ENCODE results near the gene FAU.
"Not testable (repeated sequence)": the region's sequence is repeated elsewhere in the genome, so short reads cannot be mapped to it uniquely, and the experiment has no call there.

Gene FAU

DNA sequence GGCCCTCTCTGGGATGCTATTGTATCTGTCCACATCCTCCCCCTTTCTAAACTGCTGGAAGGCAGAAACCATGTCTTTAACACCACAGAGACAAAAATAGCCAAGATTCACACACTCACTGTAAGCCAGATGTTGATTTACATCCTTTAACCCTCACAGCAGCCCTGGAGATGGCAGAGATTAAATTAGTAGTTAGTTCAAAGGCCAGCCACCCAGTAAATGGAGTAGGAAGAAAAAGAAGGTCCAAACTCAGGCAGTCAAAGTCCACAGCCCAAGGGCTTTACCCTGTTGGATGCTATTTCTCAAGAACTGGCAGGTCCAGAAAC lies 2.3 kb downstream of the FAU start:
- TF ChIP-seq, protein P1, sequence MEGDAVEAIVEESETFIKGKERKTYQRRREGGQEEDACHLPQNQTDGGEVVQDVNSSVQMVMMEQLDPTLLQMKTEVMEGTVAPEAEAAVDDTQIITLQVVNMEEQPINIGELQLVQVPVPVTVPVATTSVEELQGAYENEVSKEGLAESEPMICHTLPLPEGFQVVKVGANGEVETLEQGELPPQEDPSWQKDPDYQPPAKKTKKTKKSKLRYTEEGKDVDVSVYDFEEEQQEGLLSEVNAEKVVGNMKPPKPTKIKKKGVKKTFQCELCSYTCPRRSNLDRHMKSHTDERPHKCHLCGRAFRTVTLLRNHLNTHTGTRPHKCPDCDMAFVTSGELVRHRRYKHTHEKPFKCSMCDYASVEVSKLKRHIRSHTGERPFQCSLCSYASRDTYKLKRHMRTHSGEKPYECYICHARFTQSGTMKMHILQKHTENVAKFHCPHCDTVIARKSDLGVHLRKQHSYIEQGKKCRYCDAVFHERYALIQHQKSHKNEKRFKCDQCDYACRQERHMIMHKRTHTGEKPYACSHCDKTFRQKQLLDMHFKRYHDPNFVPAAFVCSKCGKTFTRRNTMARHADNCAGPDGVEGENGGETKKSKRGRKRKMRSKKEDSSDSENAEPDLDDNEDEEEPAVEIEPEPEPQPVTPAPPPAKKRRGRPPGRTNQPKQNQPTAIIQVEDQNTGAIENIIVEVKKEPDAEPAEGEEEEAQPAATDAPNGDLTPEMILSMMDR (IDR thresholded peaks at IDR 0.05; ENCODE audit: low read depth, low read length): no peak
- Histone ChIP-seq H3K9me3 (ENCODE audit: severe bottlenecking) (no peaks in the 10 kb centered on the region), H3K4me3 (ENCODE audit: low read depth, low read length) (no peak overlapping the region), H3K27me3 (ENCODE audit: insufficient read depth, low read depth, severe bottlenecking) (no peaks in the 10 kb centered on the region), H3K27ac (no peak overlapping the region), H3K36me3 (peaks cover 70% of the 10 kb centered on the region)
- no peak for DNase-seq

GRCh38 chr11:65118891-65119669 lies 2.9 kb downstream of the FAU start:
- H3K27me3 ChIP-seq (ENCODE audit: insufficient read depth, low read depth, severe bottlenecking); DNase-seq; H3K9me3 ChIP-seq (ENCODE audit: severe bottlenecking); H3K27ac ChIP-seq; H3K4me3 ChIP-seq (ENCODE audit: low read depth, low read length): not testable (repeated sequence)
- peaks cover 65% of the 10 kb centered on the region for H3K36me3 ChIP-seq

- H3K27me3 ChIP-seq (ENCODE audit: insufficient read depth, low read depth, severe bottlenecking): no peaks in the 10 kb centered on the region
- no peak overlapping the region for H3K27ac ChIP-seq
- H3K9me3 ChIP-seq (ENCODE audit: severe bottlenecking): no peaks in the 10 kb centered on the region
- peaks cover 57% of the 10 kb centered on the region for H3K36me3 ChIP-seq
- no peak overlapping the region for H3K4me3 ChIP-seq (ENCODE audit: low read depth, low read length)
- TF ChIP-seq, protein P1 (IDR thresholded peaks at IDR 0.05; ENCODE audit: low read depth, low read length): no peak
- DNase-seq: no peak
Measured at GRCh38 chr11:65118097-65118837, 3.7 kb downstream of the FAU start.

DNA sequence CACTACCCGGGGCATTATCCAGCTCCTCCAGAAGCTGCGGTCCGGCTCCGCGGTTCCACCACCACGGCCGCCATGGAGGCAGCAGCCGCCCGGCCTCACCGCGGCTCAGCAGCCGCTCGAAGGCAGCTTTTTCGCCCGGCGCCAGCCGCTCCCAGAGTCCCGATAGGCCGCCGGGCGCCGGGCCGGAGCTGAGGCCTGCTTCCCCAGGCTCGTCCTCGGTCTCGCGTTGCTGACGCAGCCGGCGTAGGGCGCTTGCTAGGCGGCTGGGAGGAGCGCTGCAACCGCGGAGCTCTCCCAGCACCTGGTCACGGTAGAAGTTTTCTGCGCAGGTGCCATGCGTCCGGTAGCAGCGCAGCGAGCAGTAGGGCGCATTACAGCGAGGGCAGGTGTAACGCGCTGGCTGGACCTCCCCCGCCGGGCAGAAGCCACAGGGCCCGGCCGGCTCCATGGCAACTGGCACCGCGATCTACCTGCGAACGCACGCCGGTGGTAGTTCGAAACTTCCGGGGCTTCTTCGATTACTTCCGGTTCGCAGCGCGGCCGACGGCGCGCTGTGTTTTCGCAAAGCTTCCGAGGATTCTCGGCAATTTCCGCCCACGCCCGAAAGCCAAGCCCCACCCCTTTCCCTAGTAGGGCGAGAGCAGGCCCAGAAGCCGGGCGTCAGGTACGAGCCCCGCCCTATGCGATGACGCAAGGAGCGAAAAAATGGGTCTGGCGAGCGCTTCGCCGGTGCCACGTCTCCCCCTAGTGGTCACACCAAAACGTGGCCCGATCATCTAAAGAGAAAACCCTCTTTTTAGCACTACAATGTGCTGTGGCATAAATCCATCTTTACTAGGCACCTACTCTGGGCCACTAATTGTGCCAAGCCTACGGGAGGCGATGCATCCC lies 4.5 kb downstream of the FAU start, which contains the start of gene ZNHIT2:
TSS of gene ZNHIT2 (minus strand) at position 496 of the 891 bp plus-strand sequence. CDS start at position 448, 48 bp downstream.
- peaks cover 52% of the 10 kb centered on the region for H3K36me3 ChIP-seq
- peak within 1 kb of the TSS; percentile 95 for H3K4me3 ChIP-seq (ENCODE audit: low read depth, low read length)

DNA sequence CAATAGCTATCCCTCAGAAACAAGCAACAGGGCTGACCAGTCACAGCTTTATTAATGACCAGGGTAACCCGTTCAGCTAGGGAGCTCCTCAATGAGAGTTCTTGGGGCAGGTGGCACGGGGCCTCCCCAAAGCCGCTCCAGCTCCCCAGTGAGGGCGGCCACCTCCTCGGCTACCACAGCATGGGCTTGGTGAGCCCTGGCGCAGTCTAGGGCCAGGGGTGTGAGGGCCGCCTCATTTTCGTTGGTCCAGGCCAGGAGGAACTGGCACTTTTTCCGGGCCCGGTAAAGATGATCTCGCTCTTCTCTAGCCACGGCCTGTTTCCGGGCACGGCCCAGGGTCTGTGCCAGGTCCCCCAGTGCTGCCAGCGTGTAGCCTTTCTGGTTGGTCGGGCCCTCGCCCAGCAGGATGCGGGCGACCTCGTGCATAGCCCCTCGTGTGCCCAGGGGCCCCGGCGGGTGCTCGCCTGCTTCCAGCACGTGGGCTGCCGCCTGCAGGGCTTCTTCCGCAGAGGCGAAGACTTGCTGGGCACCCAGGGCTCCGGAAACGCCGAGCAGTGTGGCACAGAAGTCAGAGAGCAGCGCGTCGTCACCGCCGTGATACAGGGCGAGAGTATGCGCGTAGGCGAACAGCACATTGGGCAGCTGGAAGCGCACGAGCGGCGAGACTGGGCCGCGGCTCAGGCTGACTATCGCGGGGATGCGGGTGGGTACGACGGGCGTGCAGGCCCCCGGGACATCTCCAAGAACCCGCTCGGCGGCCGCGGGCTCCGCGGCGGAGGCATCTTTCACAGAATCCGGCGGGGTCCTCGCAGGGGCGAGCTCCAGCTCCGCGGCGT lies 5.3 kb downstream of the FAU start:
- Histone ChIP-seq H3K36me3 (peaks cover 51% of the 10 kb centered on the region), H3K27me3 (ENCODE audit: insufficient read depth, low read depth, severe bottlenecking) (no peaks in the 10 kb centered on the region), H3K9me3 (ENCODE audit: severe bottlenecking) (no peaks in the 10 kb centered on the region), H3K27ac (peak overlapping the region; percentile 84), H3K4me3 (ENCODE audit: low read depth, low read length) (peak overlapping the region; percentile 95)
- DNase-seq: no peak
- TF ChIP-seq, protein P1 (IDR thresholded peaks at IDR 0.05; ENCODE audit: low read depth, low read length): no peak

More for the DNA sequence above, 4.5 kb downstream of the FAU start, which contains the start of gene ZNHIT2:
- Histone ChIP-seq H3K27ac (peak within 1 kb of the TSS; percentile 84), H3K27me3 (ENCODE audit: insufficient read depth, low read depth, severe bottlenecking) (no peaks in the 10 kb centered on the region), H3K9me3 (ENCODE audit: severe bottlenecking) (no peaks in the 10 kb centered on the region)
- peak; percentile 99 for DNase-seq
- TF ChIP-seq, protein P1 (IDR thresholded peaks at IDR 0.05; ENCODE audit: low read depth, low read length): peak; percentile 87
